NCI-H1694 treated with DMSO at 0.1 percent for 48 hours (cell line): Measurements from ENCODE around the gene TNFAIP8L2.

ENCODE experiments used
- DNase-seq: peaks from one replicate; lab custom pipeline; 2025; lab: John Stamatoyannopoulos, UW

TNFAIP8L2 gene

GRCh38 chr1:151156515-151156819 lies at the start of gene TNFAIP8L2:
TSS of gene TNFAIP8L2 (plus strand) at chr1:151156649. CDS start at chr1:151158698, 2,049 bp downstream.
- no peak for DNase-seq

DNA sequence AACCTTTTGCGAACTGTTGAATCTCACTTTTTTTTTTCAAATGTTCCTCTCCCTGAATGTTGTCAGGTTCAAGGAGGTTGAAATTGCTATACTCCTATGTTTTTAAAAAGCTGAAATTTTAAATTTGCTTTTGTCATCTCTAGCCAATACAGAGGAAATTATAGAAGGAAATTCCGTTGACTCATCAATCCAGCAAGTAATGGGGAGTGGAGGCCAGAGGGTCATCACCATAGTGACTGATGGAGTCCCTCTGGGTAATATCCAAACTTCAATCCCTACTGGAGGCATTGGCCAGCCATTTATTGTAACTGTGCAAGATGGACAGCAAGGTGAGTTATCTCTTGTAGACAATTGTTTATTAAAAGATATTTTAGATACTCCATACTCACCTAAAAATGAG lies 49.6 kb upstream of the TNFAIP8L2 start:
- DNase-seq: no peak

DNA sequence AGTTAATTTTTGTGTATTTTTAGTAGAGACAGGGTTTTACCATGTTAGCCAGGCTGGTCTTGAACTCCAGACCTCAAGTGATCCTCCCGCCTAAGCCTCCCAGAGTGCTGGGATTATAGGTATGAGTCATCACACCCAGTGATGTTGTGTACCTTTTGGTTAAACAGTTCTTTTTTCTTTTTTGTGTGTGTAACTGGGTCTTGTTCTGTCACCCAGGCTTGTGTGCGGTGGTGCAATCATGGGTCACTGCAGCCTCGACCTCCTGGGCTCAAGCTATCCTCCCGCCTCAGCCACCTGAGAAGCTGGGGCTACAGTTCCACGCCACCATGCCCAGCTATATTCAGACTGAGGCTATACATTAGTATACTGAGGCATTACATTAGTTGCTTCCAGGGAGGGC lies 48.1 kb upstream of the TNFAIP8L2 start:
- no peak for DNase-seq

DNA sequence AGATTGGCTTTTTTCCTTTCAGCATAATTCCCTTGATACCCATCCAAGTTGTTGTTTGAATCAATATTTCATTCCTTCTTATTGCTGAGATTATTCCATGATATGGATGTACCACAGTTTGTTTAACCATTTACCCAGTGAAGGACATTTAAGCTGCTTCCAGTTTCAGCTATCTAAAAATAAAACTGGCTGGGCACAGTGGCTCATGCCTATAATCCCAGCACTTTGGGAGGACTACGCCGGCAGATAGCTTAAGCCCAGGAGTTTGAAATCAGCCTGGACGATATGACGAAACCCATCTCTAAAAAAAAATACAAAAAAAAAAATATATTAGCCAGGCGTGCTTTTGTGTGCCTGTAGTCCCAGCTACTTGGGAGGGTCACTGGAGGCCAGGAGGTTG lies 42.6 kb upstream of the TNFAIP8L2 start:
- DNase-seq: no peak

GRCh38 chr1:151124763-151125403 lies 31.6 kb upstream of the TNFAIP8L2 start:
- no peak for DNase-seq

DNA sequence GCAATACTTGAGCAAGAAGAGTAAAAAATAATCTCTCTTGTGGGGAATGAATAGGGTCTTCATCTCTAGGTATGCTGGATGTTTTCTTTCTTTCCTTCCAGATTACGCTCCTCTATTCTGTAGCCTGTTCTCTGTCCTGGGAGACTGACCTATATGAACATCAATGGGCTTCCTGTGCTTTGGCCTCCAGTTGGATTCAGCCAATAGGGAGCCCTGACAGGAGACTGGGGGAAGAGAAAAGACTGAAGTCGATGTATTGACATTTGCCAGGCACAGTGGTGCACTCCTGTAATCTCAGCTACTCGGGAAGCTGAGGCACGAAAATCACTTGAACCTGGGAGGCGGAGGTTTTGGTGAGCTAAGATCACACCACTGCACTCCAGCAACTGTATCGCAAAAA lies 27.6 kb upstream of the TNFAIP8L2 start:
- DNase-seq: no peak

- DNase-seq: no peak
These were observed 25.4 kb upstream of the TNFAIP8L2 start for GRCh38 chr1:151130987-151131586.

GRCh38 chr1:151131701-151132334 lies 24.6 kb upstream of the TNFAIP8L2 start:
- DNase-seq: no peak

GRCh38 chr1:151132335-151133017 lies 24.0 kb upstream of the TNFAIP8L2 start:
- no peak for DNase-seq

DNA sequence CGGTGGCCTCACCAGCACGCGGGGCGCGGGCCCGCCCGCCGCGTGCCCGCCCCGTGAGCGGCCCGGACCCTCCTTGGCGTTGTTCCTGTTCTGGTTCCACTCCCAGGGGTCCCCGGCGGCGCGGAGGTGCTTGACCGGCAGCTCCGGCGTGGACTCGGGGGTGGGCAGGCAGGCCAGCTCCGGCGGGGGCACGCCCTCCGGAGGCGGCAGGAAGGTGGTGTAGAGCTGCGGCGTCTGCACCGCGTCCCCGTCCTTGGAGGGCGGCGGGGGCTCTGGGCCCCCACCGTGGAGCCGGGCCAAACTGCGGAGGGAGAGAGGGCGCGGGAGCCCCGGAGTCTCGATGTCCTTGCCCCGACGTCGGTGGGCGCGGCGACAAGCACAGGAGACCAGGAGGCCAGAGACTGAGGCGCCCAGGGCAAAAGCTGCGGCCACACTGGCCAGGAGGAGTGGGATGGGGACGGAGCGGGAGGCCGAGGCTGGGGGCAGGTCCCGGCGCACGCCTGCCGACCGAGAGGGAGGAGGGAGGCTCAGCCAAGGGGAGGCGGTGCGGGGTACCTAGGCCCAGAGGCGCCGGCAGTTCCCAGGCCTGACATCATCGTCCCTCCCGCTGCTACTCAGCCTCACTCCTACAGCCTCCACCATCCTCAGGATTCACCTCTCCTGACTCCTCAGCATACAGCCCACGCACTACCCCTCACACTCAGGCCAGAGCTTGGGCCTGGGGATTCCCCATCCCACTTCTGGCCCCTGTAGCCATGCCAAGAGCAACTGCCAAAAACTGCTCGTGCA lies 23.2 kb upstream of the TNFAIP8L2 start:
- no peak for DNase-seq

DNA sequence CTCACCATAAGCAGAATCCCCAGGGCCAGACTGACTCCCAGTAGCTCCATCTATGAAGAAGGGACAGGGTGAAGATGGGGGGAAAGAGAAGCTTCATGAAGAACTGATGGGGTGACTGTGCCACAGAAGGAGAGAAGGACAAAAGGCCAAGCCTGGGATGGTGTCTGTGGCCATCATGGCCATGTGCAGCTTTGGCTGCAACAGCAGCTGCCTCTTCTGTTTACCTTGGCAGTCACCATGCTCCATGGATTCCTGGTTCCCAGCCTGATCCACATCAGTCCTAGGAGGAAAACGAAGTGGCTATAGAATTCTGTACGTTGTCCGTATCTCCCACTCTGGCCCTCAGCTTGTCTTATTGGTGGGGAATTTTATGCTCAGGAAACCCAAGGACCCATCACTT lies 22.1 kb upstream of the TNFAIP8L2 start:
- DNase-seq: no peak

DNA sequence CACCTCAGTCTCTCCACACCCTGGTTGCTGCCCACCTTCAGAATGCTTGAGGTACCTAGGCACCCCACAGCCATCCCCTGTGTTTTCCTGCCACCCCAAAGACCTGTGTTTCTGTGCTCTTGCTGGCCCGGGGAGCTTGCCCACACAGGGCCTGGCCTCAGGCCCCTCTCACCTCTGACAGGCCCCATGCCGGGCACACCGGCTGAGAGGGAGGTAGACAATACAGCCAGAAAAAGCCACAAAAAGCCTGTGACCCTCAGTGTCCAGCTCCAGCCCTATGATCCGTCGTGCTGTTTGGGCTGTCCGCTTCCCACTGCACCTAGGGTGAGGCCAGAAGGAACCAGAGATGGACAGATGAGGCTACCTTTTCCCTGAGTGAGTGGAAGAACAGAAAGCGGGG lies 21.5 kb upstream of the TNFAIP8L2 start:
- DNase-seq: no peak

DNA sequence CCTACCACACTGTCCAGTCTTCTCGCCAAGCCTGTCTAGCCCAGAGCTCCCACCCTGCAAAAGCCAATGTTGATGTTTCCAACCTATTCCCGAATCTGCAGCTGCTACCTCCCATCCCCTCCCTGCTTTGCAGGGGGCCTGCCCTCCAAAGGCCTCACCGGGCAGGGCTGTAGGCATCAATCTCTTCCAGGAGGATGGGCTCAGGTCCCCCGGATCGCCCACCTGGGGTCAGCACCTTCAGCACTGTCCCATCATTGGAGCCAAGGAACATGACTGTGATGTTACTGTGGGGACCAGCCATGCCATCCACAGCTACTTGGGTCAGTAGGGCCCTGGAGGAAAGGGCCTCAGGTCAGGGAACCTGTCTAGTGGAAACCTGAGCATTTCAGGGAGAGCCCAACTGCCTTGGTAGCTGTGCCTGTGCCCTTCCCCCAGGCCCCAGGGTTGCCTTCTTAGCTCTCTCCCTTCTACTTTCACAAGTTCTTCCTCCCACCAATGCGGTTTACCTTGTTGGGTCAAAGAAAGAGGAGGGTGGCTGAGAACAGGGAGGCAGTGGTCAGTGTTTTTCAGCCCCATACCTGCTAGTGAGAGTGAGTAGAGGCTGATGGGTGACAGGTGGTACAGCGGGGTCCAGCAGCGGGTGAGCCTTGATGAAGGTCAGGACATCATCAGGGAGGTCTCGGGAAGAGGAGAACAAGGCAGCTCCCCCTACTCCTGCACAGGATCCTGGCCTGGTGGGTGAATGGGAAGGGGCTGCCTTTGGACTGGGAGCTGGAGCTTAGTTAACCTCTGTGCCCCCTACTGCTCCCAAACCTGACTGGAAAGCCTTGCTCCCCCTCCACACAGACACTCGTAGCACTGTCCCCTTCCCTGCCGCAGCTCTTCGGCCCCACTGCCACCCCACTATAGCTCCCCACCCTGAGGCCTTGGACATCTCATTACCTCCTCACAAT lies 20.7 kb upstream of the TNFAIP8L2 start:
- DNase-seq: no peak

DNA sequence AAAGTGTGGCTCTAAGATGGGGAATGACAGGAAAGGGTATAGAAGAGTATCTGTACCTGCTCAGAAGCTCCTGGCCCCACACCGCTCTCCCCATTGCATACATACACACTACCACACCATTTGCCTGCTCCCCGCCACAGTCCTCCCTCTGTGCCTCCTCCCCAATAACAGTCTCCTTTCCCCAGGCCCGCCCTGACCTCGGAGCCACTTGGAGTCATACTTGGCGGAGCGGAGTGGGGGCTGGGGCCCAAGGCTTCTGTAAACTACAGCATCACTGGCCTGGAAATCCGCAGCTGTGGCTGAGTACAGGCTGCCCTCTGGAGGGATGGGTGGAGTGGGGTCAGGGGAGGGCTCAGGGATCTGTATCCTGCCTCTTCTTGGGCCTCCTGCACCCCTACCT lies 18.7 kb upstream of the TNFAIP8L2 start:
- DNase-seq: no peak

GRCh38 chr1:151142411-151143056 lies 13.9 kb upstream of the TNFAIP8L2 start:
- DNase-seq: no peak

DNA sequence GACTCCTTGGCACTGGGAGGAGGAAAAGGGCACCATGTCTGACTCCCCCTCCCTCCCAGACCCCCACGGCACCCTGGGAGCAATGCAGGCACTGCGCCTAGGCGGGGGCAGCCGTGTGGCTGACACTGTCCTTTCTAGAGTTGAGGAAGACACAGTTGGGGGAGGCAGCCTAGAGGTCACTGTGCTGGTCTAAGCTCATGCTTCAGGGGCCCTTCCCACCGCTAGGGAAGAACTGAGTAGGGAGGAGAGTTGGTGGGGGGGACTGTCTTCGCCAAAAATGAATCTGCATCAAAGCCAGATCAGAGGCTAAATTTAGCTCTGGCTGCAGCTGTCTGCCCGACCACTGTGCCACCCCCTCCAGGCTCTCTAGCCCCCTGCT lies 13.4 kb upstream of the TNFAIP8L2 start:
- DNase-seq: no peak

DNA sequence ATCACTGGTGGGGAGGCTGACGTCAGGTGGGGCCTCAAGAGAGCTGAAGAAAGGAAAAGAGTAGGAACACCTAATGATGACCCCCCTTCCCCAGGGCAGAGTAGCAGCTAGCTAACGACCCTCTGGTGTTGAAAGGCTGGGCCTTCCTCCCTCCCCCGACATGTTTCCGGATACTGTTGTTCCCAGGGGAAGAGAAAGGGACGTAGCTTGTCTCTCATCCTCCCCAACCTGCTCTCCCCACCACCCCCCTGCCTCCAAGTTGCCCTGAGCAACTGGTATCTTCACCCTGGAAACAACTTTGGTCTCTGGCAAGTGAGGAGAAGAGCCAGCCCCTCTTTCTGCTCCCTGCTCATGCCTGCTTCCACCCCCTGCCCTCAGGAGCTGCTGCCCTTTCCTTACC lies 12.5 kb upstream of the TNFAIP8L2 start:
- DNase-seq: no peak

GRCh38 chr1:151144474-151145303 lies 11.8 kb upstream of the TNFAIP8L2 start:
- no peak for DNase-seq

DNA sequence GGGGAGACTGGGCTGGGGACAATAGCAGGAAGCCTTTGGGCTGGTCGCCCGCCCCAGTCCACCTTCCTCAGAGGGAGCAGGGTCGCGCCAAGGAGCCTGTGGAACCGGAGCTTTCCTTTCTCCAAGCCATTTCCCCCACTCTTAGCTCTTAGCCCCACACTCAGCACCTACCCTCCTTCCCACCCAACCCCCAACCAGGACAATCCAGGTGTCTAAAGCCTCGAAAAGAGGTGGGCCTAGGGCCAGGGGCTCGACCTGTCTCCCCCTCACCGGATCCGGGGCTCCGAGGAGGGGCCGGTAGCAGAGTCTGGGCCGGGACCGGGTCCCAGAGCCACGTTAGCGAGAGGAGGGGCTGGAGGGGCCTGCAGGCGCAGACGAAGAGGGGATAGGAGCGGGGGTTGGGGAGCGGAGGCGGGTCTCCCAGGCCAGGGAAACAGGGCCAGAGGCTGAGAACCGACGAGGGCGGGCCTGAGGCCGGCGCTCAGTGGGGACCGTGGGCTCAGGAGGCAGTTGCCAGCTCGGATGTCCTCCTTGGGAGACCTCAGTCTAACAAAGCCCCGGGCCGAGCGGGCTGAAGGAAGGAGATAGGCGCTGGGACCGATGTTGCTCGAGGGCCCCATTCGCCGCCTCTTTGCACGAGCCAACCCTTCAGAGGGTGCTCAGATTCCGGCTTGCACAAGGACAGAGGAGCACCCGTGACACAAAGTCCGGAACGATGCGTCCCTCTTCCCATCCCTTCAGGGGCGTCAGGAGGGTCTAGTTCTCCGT lies 11.0 kb upstream of the TNFAIP8L2 start:
- no peak for DNase-seq
